NB4 (cell line): ENCODE results near the gene EHD3.

Source experiments
- DNase-seq: peaks from one replicate; pipeline ENCODE4 v3.0.0; 2010; ENCODE audit warnings: low read depth
- H3K4me3 ChIP-seq: one replicate; pipeline ENCODE4 v1.5.1; 2011; ENCODE audit warnings: mild to moderate bottlenecking, low read depth, low read length, moderate library complexity
- MAX ChIP-seq: IDR thresholded peaks from 2 replicates; pipeline ENCODE4 v1.6.1; 2011; ENCODE audit warnings: low read depth, low read length
- MYC ChIP-seq: IDR thresholded peaks from 2 replicates; pipeline ENCODE4 v1.6.1; 2011; ENCODE audit warnings: low read depth, low read length
- POLR2A ChIP-seq: IDR thresholded peaks from 2 replicates; pipeline ENCODE4 v1.6.1; 2011; ENCODE audit warnings: mild to moderate bottlenecking; ENCODE audit not compliant: insufficient read length; ENCODE audit errors: extremely low read depth
- TF ChIP-seq, protein P1 (sequence below): IDR thresholded peaks from one replicate; pipeline ENCODE4 v1.5.1; 2012; ENCODE audit warnings: low read depth, low read length

Gene EHD3

GRCh38 chr2:31244101-31244500 lies 10.1 kb downstream of the EHD3 start:
- DNase-seq, result no peak
- no peak overlapping the region for H3K4me3 ChIP-seq
- TF ChIP-seq MAX (no peak), MYC (no peak), POLR2A (no peak)
- TF ChIP-seq, protein P1, sequence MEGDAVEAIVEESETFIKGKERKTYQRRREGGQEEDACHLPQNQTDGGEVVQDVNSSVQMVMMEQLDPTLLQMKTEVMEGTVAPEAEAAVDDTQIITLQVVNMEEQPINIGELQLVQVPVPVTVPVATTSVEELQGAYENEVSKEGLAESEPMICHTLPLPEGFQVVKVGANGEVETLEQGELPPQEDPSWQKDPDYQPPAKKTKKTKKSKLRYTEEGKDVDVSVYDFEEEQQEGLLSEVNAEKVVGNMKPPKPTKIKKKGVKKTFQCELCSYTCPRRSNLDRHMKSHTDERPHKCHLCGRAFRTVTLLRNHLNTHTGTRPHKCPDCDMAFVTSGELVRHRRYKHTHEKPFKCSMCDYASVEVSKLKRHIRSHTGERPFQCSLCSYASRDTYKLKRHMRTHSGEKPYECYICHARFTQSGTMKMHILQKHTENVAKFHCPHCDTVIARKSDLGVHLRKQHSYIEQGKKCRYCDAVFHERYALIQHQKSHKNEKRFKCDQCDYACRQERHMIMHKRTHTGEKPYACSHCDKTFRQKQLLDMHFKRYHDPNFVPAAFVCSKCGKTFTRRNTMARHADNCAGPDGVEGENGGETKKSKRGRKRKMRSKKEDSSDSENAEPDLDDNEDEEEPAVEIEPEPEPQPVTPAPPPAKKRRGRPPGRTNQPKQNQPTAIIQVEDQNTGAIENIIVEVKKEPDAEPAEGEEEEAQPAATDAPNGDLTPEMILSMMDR, result no peak

- no peak overlapping the region for H3K4me3 ChIP-seq
- DNase-seq, result no peak
- TF ChIP-seq MAX, result no peak
- TF ChIP-seq, protein P1, result no peak
- no peak for TF ChIP-seq POLR2A
- no peak for TF ChIP-seq MYC
These were observed 12.4 kb downstream of the EHD3 start for GRCh38 chr2:31246184-31246852.

DNA sequence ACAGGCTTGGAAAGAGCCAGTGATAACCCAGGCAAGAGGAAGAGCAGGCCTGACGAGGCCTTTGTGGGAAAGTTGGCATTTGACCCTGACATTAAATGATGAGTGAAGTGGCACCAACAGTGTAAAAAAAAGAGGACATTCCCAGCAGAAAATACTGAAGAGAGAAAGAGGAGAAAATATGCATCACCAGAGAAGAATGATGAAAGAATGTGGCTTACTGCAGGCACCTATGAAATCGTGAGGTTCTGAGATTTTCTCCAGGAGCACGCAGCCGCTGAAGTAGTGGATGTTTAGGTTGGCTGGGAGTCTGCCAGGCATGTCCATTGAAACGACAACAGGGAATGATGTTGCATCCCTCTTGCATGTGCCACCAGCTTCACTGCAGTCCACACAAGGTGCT lies 13.8 kb downstream of the EHD3 start:
- no peak overlapping the region for H3K4me3 ChIP-seq
- TF ChIP-seq MAX (no peak), MYC (no peak), POLR2A (no peak)
- TF ChIP-seq, protein P1, result no peak
- no peak for DNase-seq

DNA sequence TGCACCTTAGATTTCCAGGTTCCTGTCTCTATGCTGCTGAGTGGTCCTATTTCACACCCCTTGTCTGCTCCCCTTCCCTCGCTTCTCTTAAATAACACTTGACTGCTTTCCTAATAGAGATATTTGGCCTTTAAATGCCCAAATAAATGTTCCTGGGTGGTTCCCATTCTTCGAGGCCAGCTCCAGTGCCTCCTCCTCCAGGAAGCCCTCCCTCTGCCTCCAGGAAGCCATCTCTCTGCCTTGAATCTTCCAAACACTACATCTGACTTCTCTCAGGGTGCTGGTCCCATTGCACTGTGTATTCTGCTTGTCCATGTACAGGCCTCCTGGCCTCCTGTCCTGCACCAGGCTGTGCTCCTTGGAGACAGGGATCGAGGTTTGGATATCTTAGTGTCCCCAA lies 14.2 kb downstream of the EHD3 start:
- TF ChIP-seq POLR2A (no peak), MYC (no peak), MAX (no peak)
- TF ChIP-seq, protein P1, result no peak
- H3K4me3 ChIP-seq, result no peak overlapping the region
- DNase-seq, result no peak

GRCh38 chr2:31249009-31249690 lies 15.2 kb downstream of the EHD3 start:
- no peak overlapping the region for H3K4me3 ChIP-seq
- no peak for DNase-seq
- TF ChIP-seq, protein P1, result no peak
- TF ChIP-seq MYC (no peak), MAX (no peak), POLR2A (no peak)
